ENCODE measurements around the gene SDSL.

Gene SDSL

GRCh38 chr12:113407931-113408600 lies 14.1 kb upstream of the SDSL start:
- no peak overlapping the region for H3K4me3 ChIP-seq (ENCODE audit: extremely low read depth, insufficient read depth, low read length, poor library complexity, severe bottlenecking)
- no peak overlapping the region for H3K27ac ChIP-seq (ENCODE audit: low read depth, low read length, severe bottlenecking)
- WGBS, 2 experiments (ENCODE audit: insufficient coverage in 2 of 2) = 72 to 93% methylated on average over 3 of the region's 6 CpGs
- no peaks in the 10 kb centered on the region for H3K9me3 ChIP-seq (ENCODE audit: control insufficient read depth, low read length)
- H3K4me1 ChIP-seq (ENCODE audit: control insufficient read depth, insufficient read depth, low read length, poor library complexity, severe bottlenecking) = no peaks in the 10 kb centered on the region
- H3K36me3 ChIP-seq (ENCODE audit: control insufficient read depth, insufficient read depth, low read length) = no peaks in the 10 kb centered on the region

GRCh38 chr12:113408756-113409298 lies 13.4 kb upstream of the SDSL start:
- no peaks in the 10 kb centered on the region for H3K36me3 ChIP-seq (ENCODE audit: control insufficient read depth, insufficient read depth, low read length)
- no peaks in the 10 kb centered on the region for H3K9me3 ChIP-seq (ENCODE audit: control insufficient read depth, low read length)
- H3K4me3 ChIP-seq (ENCODE audit: extremely low read depth, insufficient read depth, low read length, poor library complexity, severe bottlenecking) = no peak overlapping the region
- 77 to 92% methylated on average over 4 to 10 of the region's 11 CpGs for WGBS, 2 experiments (ENCODE audit: insufficient coverage in 2 of 2)
- H3K27ac ChIP-seq (ENCODE audit: low read depth, low read length, severe bottlenecking) = no peak overlapping the region
- H3K4me1 ChIP-seq (ENCODE audit: control insufficient read depth, insufficient read depth, low read length, poor library complexity, severe bottlenecking) = no peaks in the 10 kb centered on the region

- WGBS, 2 experiments (ENCODE audit: insufficient coverage in 2 of 2) = 75 to 86% methylated on average over 2 to 5 of the region's 9 CpGs
Observed at GRCh38 chr12:113409462-113410124, 12.6 kb upstream of the SDSL start.

GRCh38 chr12:113413488-113413939 lies 8.7 kb upstream of the SDSL start:
- no peak overlapping the region for H3K27ac ChIP-seq (ENCODE audit: low read depth, low read length, severe bottlenecking)
- WGBS, 2 experiments (ENCODE audit: insufficient coverage in 2 of 2) = 70 to 75% methylated on average over 9 of the region's 11 CpGs

More at GRCh38 chr12:113409462-113410124, 12.6 kb upstream of the SDSL start:
- Histone ChIP-seq H3K9me3 (ENCODE audit: control insufficient read depth, low read length) (no peaks in the 10 kb centered on the region), H3K4me1 (ENCODE audit: control insufficient read depth, insufficient read depth, low read length, poor library complexity, severe bottlenecking) (no peaks in the 10 kb centered on the region), H3K36me3 (ENCODE audit: control insufficient read depth, insufficient read depth, low read length) (no peaks in the 10 kb centered on the region), H3K4me3 (ENCODE audit: extremely low read depth, insufficient read depth, low read length, poor library complexity, severe bottlenecking) (no peak overlapping the region), H3K27ac (ENCODE audit: low read depth, low read length, severe bottlenecking) (no peak overlapping the region)

GRCh38 chr12:113414519-113415038 lies 7.6 kb upstream of the SDSL start:
- peaks cover 4% of the 10 kb centered on the region for H3K4me1 ChIP-seq (ENCODE audit: control insufficient read depth, insufficient read depth, low read length, poor library complexity, severe bottlenecking)
- WGBS, 2 experiments (ENCODE audit: insufficient coverage in 2 of 2) = 88 to 91% methylated on average over 9 of the region's 9 CpGs
- no peak overlapping the region for H3K4me3 ChIP-seq (ENCODE audit: extremely low read depth, insufficient read depth, low read length, poor library complexity, severe bottlenecking)
- H3K27ac ChIP-seq (ENCODE audit: low read depth, low read length, severe bottlenecking) = no peak overlapping the region
- H3K36me3 ChIP-seq (ENCODE audit: control insufficient read depth, insufficient read depth, low read length) = no peaks in the 10 kb centered on the region
- no peaks in the 10 kb centered on the region for H3K9me3 ChIP-seq (ENCODE audit: control insufficient read depth, low read length)

More at GRCh38 chr12:113413488-113413939, 8.7 kb upstream of the SDSL start:
- Histone ChIP-seq H3K9me3 (ENCODE audit: control insufficient read depth, low read length) (no peaks in the 10 kb centered on the region), H3K4me3 (ENCODE audit: extremely low read depth, insufficient read depth, low read length, poor library complexity, severe bottlenecking) (no peak overlapping the region), H3K36me3 (ENCODE audit: control insufficient read depth, insufficient read depth, low read length) (no peaks in the 10 kb centered on the region), H3K4me1 (ENCODE audit: control insufficient read depth, insufficient read depth, low read length, poor library complexity, severe bottlenecking) (peaks cover 4% of the 10 kb centered on the region)

- H3K4me1 ChIP-seq (ENCODE audit: control insufficient read depth, insufficient read depth, low read length, poor library complexity, severe bottlenecking) = peaks cover 4% of the 10 kb centered on the region
- no peak overlapping the region for H3K27ac ChIP-seq (ENCODE audit: low read depth, low read length, severe bottlenecking)
- no peaks in the 10 kb centered on the region for H3K9me3 ChIP-seq (ENCODE audit: control insufficient read depth, low read length)
- 73 to 100% methylated on average over 2 to 3 of the region's 6 CpGs for WGBS, 2 experiments (ENCODE audit: insufficient coverage in 2 of 2)
- H3K4me3 ChIP-seq (ENCODE audit: extremely low read depth, insufficient read depth, low read length, poor library complexity, severe bottlenecking) = no peak overlapping the region
- H3K36me3 ChIP-seq (ENCODE audit: control insufficient read depth, insufficient read depth, low read length) = no peaks in the 10 kb centered on the region
Observed at GRCh38 chr12:113416091-113416754, 6.0 kb upstream of the SDSL start.

- Histone ChIP-seq H3K4me1 (ENCODE audit: control insufficient read depth, insufficient read depth, low read length, poor library complexity, severe bottlenecking) (peaks cover 7% of the 10 kb centered on the region), H3K27ac (ENCODE audit: low read depth, low read length, severe bottlenecking) (no peak overlapping the region), H3K4me3 (ENCODE audit: extremely low read depth, insufficient read depth, low read length, poor library complexity, severe bottlenecking) (no peak overlapping the region), H3K9me3 (ENCODE audit: control insufficient read depth, low read length) (no peaks in the 10 kb centered on the region), H3K36me3 (ENCODE audit: control insufficient read depth, insufficient read depth, low read length) (no peaks in the 10 kb centered on the region)
- 79 to 87% methylated on average over 10 of the region's 13 CpGs for WGBS, 2 experiments (ENCODE audit: insufficient coverage in 2 of 2)
Observed at GRCh38 chr12:113418213-113418879, 3.8 kb upstream of the SDSL start.

- H3K27ac ChIP-seq (ENCODE audit: low read depth, low read length, severe bottlenecking) = no peak overlapping the region
- peaks cover 3% of the 10 kb centered on the region for H3K4me1 ChIP-seq (ENCODE audit: control insufficient read depth, insufficient read depth, low read length, poor library complexity, severe bottlenecking)
- no peaks in the 10 kb centered on the region for H3K36me3 ChIP-seq (ENCODE audit: control insufficient read depth, insufficient read depth, low read length)
- no peak overlapping the region for H3K4me3 ChIP-seq (ENCODE audit: extremely low read depth, insufficient read depth, low read length, poor library complexity, severe bottlenecking)
- WGBS, 2 experiments (ENCODE audit: insufficient coverage in 2 of 2) = 75 to 100% methylated on average over 1 to 2 of the region's 2 CpGs
- no peaks in the 10 kb centered on the region for H3K9me3 ChIP-seq (ENCODE audit: control insufficient read depth, low read length)
Observed at GRCh38 chr12:113420996-113421595, 1.1 kb upstream of the SDSL start.

- H3K27ac ChIP-seq (ENCODE audit: low read depth, low read length, severe bottlenecking) = peak overlapping the region; percentile 89
- peak overlapping the region; percentile 40 for H3K4me3 ChIP-seq (ENCODE audit: extremely low read depth, insufficient read depth, low read length, poor library complexity, severe bottlenecking)
- 90 to 100% methylated on average over 1 to 4 of the region's 6 CpGs for WGBS, 2 experiments (ENCODE audit: insufficient coverage in 2 of 2)
- H3K4me1 ChIP-seq (ENCODE audit: control insufficient read depth, insufficient read depth, low read length, poor library complexity, severe bottlenecking) = peaks cover 3% of the 10 kb centered on the region
- no peaks in the 10 kb centered on the region for H3K9me3 ChIP-seq (ENCODE audit: control insufficient read depth, low read length)
- H3K36me3 ChIP-seq (ENCODE audit: control insufficient read depth, insufficient read depth, low read length) = no peaks in the 10 kb centered on the region
Observed at GRCh38 chr12:113422886-113423669, 898 bp downstream of the SDSL start.

Measured in mesodermal cell (in vitro differentiated cells).